Vagina (tissue), 2 donors: ENCODE results near the gene ARHGAP40. TPM values are rescaled to one million over a fixed set of nuclear protein-coding genes. Genes with fewer than 3 reads are reported as not detected.

Experiments
- DNase-seq, 2 donors: peaks; one replicate each; pipeline ENCODE4 v3.0.0-alpha.2; 2017; ENCODE audit errors: extremely low spot score in 2 of 2
- H3K27ac ChIP-seq: fragments of 200-600 bp; sonication (generic); one replicate; pipeline ENCODE4 v1.5.1; 2019
- H3K27me3 ChIP-seq: fragments of 200-600 bp; sonication (generic); one replicate; pipeline ENCODE4 v1.5.1; 2019
- H3K36me3 ChIP-seq, 2 donors: fragments of 200-600 bp; sonication (generic); one replicate each; pipeline ENCODE4 v1.5.1; 2017 to 2019
- H3K4me1 ChIP-seq: fragments of 200-600 bp; sonication (generic); one replicate; pipeline ENCODE4 v1.5.1; 2019
- H3K4me3 ChIP-seq, 2 donors: fragments of 200-600 bp; sonication (generic); 1 replicate in 1 of 2; 2 replicates in 1 of 2; pipeline ENCODE4 v1.5.1; 2016 to 2019
- H3K9me3 ChIP-seq: fragments of 200-600 bp; sonication (generic); one replicate; pipeline ENCODE4 v1.5.1; 2019
- CTCF ChIP-seq, 3 experiments: fragments of 450-650 bp in 2 of 3; fragments of 200-600 bp in 1 of 3; sonication (generic) in 1 of 3; IDR thresholded peaks; one replicate each; pipeline ENCODE4 v1.5.1; 2017 to 2019; ENCODE audit warnings: antibody characterized with exemption in 3 of 3, mild to moderate bottlenecking in 2 of 3, moderate library complexity in 2 of 3
- POLR2A ChIP-seq, 2 donors: fragments of 450-650 bp; IDR thresholded peaks; one replicate each; pipeline ENCODE4 v1.6.1; 2017; ENCODE audit warnings: antibody characterized with exemption in 2 of 2, mild to moderate bottlenecking in 2 of 2, moderate library complexity in 2 of 2
- POLR2AphosphoS5 ChIP-seq, 2 donors: sonication (generic); formaldehyde crosslinking; IDR thresholded peaks; one replicate each; pipeline ENCODE4 v1.9.0; 2017; ENCODE audit warnings: antibody characterized with exemption in 2 of 2, mild to moderate bottlenecking in 2 of 2, low read depth in 1 of 2; ENCODE audit not compliant: insufficient read depth in 1 of 2
- intact Hi-C: fragments of 100-400 bp; cut with DNase I; formaldehyde crosslinking; loops from one replicate; pipeline ENCODE4 v1.15.1; 2023
- total RNA-seq: library from RNA; depleted of rRNA; stranded (reverse); fragments of >200 nt; gene quantifications from one replicate; pipeline ENCODE4 v1.2.3, GENCODE V29; 2016

ARHGAP40 gene
- total RNA-seq, 1 donor from 2014 or later: 21.9 TPM

GRCh38 chr20:38566036-38566598 lies 35.5 kb upstream of the ARHGAP40 start:
- H3K4me1 ChIP-seq: no peaks in the 10 kb centered on the region
- intact Hi-C loops: no loop called here
- no peak overlapping the region for H3K4me3 ChIP-seq
- H3K36me3 ChIP-seq: peaks cover 0 to 59% of the 10 kb centered on the region in 2 donors
- no peak overlapping the region for H3K27ac ChIP-seq
- no peaks in the 10 kb centered on the region for H3K27me3 ChIP-seq
- H3K9me3 ChIP-seq: no peaks in the 10 kb centered on the region
- TF ChIP-seq POLR2AphosphoS5 (IDR thresholded peaks at IDR 0.05; ENCODE audit: insufficient read depth in 1 of 2, low read depth in 1 of 2): no peak
- TF ChIP-seq CTCF (IDR thresholded peaks at IDR 0.05): no peak
- no peak for TF ChIP-seq POLR2A (IDR thresholded peaks at IDR 0.05)
- DNase-seq: no peak

GRCh38 chr20:38569747-38570525 lies 31.7 kb upstream of the ARHGAP40 start:
- H3K27me3 ChIP-seq: no peaks in the 10 kb centered on the region
- H3K36me3 ChIP-seq: peaks cover 0 to 72% of the 10 kb centered on the region in 2 donors
- no peak overlapping the region for H3K4me3 ChIP-seq
- H3K9me3 ChIP-seq: no peaks in the 10 kb centered on the region
- DNase-seq: no peak
- no peaks in the 10 kb centered on the region for H3K4me1 ChIP-seq
- no peak for TF ChIP-seq POLR2A (IDR thresholded peaks at IDR 0.05)
- TF ChIP-seq CTCF (IDR thresholded peaks at IDR 0.05): no peak
- TF ChIP-seq POLR2AphosphoS5 (IDR thresholded peaks at IDR 0.05; ENCODE audit: insufficient read depth in 1 of 2, low read depth in 1 of 2): no peak
- H3K27ac ChIP-seq: no peak overlapping the region
- intact Hi-C loops: no loop called here

GRCh38 chr20:38573413-38573812 lies 28.2 kb upstream of the ARHGAP40 start:
- H3K4me3 ChIP-seq: no peak overlapping the region
- TF ChIP-seq POLR2A (IDR thresholded peaks at IDR 0.05): no peak
- TF ChIP-seq CTCF (IDR thresholded peaks at IDR 0.05): no peak
- TF ChIP-seq POLR2AphosphoS5 (IDR thresholded peaks at IDR 0.05; ENCODE audit: insufficient read depth in 1 of 2, low read depth in 1 of 2): no peak
- intact Hi-C loops: no loop called here
- DNase-seq: no peak
- H3K27me3 ChIP-seq: no peaks in the 10 kb centered on the region
- no peak overlapping the region for H3K27ac ChIP-seq
- H3K4me1 ChIP-seq: no peaks in the 10 kb centered on the region
- H3K9me3 ChIP-seq: no peaks in the 10 kb centered on the region
- peaks cover 0 to 57% of the 10 kb centered on the region in 2 donors for H3K36me3 ChIP-seq

GRCh38 chr20:38579219-38579910 lies 22.2 kb upstream of the ARHGAP40 start:
- Histone ChIP-seq H3K27ac (no peak overlapping the region), H3K36me3 (peaks cover 0 to 19% of the 10 kb centered on the region in 2 donors), H3K4me3 (no peak overlapping the region), H3K4me1 (no peaks in the 10 kb centered on the region), H3K9me3 (no peaks in the 10 kb centered on the region), H3K27me3 (no peaks in the 10 kb centered on the region)
- TF ChIP-seq CTCF (IDR thresholded peaks at IDR 0.05) (no peak), POLR2AphosphoS5 (IDR thresholded peaks at IDR 0.05; ENCODE audit: insufficient read depth in 1 of 2, low read depth in 1 of 2) (no peak), POLR2A (IDR thresholded peaks at IDR 0.05) (no peak)
- intact Hi-C loops: no loop called here
- no peak for DNase-seq
